Measurements from ENCODE around the gene PREB.
"Not testable (repeated sequence)": the region's sequence is repeated elsewhere in the genome, so short reads cannot be mapped to it uniquely, and the experiment has no call there.

Gene PREB

GRCh38 chr2:27125104-27125503 lies 9.3 kb downstream of the PREB start:
- DNase-seq: no peak

- peak; percentile 63 for DNase-seq
Observed at GRCh38 chr2:27123302-27124150, 10.9 kb downstream of the PREB start, which contains the start of gene ABHD1. Gene ABHD1, plus strand, starts transcription at chr2:27123815. Its CDS starts 134 bp downstream, at chr2:27123949.

GRCh38 chr2:27122791-27123190 lies 11.6 kb downstream of the PREB start:
- no peak for DNase-seq

GRCh38 chr2:27121906-27122305 lies 12.5 kb downstream of the PREB start:
- DNase-seq: no peak

- DNase-seq: not testable (repeated sequence)
Observed at GRCh38 chr2:27119330-27119670, 15.1 kb downstream of the PREB start.

GRCh38 chr2:27118525-27119329 lies 15.7 kb downstream of the PREB start, which contains the start of gene CGREF1:
Gene CGREF1, minus strand, starts transcription at chr2:27119128. Its CDS starts 14,762 bp downstream, at chr2:27104366.
- DNase-seq: no peak

GRCh38 chr2:27117995-27118524 lies 16.4 kb downstream of the PREB start:
- no peak for DNase-seq

- no peak for DNase-seq
Observed at GRCh38 chr2:27115519-27115918, 18.9 kb downstream of the PREB start.

GRCh38 chr2:27111392-27112078 lies 22.9 kb downstream of the PREB start:
- not testable (repeated sequence) for DNase-seq

- not testable (repeated sequence) for DNase-seq
Observed at GRCh38 chr2:27110603-27111352, 23.7 kb downstream of the PREB start.

GRCh38 chr2:27109083-27109482 lies 25.4 kb downstream of the PREB start:
- no peak for DNase-seq

- DNase-seq: no peak
Observed at GRCh38 chr2:27108221-27108620, 26.2 kb downstream of the PREB start.

GRCh38 chr2:27105981-27106380 lies 28.5 kb downstream of the PREB start:
- no peak for DNase-seq

- no peak for DNase-seq
Observed at GRCh38 chr2:27102329-27102728, 32.1 kb downstream of the PREB start.

- DNase-seq: no peak
Observed at GRCh38 chr2:27100036-27100435, 34.4 kb downstream of the PREB start.

- no peak for DNase-seq
Observed at GRCh38 chr2:27099334-27099955, 35.0 kb downstream of the PREB start.

GRCh38 chr2:27097341-27097740 lies 37.1 kb downstream of the PREB start:
- DNase-seq: no peak

GRCh38 chr2:27096748-27097297 lies 37.6 kb downstream of the PREB start:
- DNase-seq: no peak

GRCh38 chr2:27095745-27096651 lies 38.4 kb downstream of the PREB start:
- DNase-seq: no peak

- DNase-seq: no peak
Observed at GRCh38 chr2:27095427-27095744, 39.0 kb downstream of the PREB start.
